Erythroblast (primary cell): ENCODE data around the gene SLC25A34.

Source experiments
- GATA1 ChIP-seq: IDR thresholded peaks from 2 replicates; pipeline ENCODE4 v1.6.1; 2011; ENCODE audit warnings: low read depth, mild to moderate bottlenecking, control low read depth, low read length, moderate library complexity
- POLR2A ChIP-seq: IDR thresholded peaks from 2 replicates; pipeline ENCODE4 v1.6.1; 2011; ENCODE audit warnings: mild to moderate bottlenecking, low read length

- no peak for TF ChIP-seq POLR2A
- TF ChIP-seq GATA1 = no peak
These were observed 9.0 kb upstream of the SLC25A34 start for GRCh38 chr1:15727021-15727420.
